HG03378 (cell line): Measurements from ENCODE around the gene OSBPL1A.

Experiments
- ATAC-seq: cut with Tn5 transposase; IDR thresholded peaks from one replicate; pipeline ENCODE4 v1.9.1; 2021; ENCODE audit warnings: mild to moderate bottlenecking, moderate library complexity; ENCODE audit not compliant: unreplicated experiment

The OSBPL1A gene

GRCh38 chr18:24344509-24344908, 53.1 kb downstream of the OSBPL1A start:
- ATAC-seq, result no peak

- ATAC-seq, result no peak
Measured at GRCh38 chr18:24342347-24342746, 55.3 kb downstream of the OSBPL1A start.

- ATAC-seq, result no peak
Measured at GRCh38 chr18:24341361-24341760, 56.3 kb downstream of the OSBPL1A start.

GRCh38 chr18:24333084-24333483, 64.5 kb downstream of the OSBPL1A start:
- no peak for ATAC-seq

- no peak for ATAC-seq
Measured at GRCh38 chr18:24326211-24326610, 71.4 kb downstream of the OSBPL1A start.

GRCh38 chr18:24322584-24323136, 75.0 kb downstream of the OSBPL1A start:
- ATAC-seq, result no peak

- no peak for ATAC-seq
Measured at GRCh38 chr18:24321071-24321470, 76.6 kb downstream of the OSBPL1A start.

GRCh38 chr18:24319757-24320156, 77.9 kb downstream of the OSBPL1A start:
- no peak for ATAC-seq

GRCh38 chr18:24317370-24317769, 80.3 kb downstream of the OSBPL1A start:
- no peak for ATAC-seq

GRCh38 chr18:24315170-24315569, 82.5 kb downstream of the OSBPL1A start:
- ATAC-seq, result no peak

GRCh38 chr18:24306201-24306600, 91.4 kb downstream of the OSBPL1A start:
- ATAC-seq, result no peak

- ATAC-seq, result no peak
Measured at GRCh38 chr18:24300703-24301102, 96.9 kb downstream of the OSBPL1A start.

- no peak for ATAC-seq
Measured at GRCh38 chr18:24296276-24296675, 101.3 kb downstream of the OSBPL1A start.

GRCh38 chr18:24293254-24293653, 104.4 kb downstream of the OSBPL1A start:
- ATAC-seq, result no peak

GRCh38 chr18:24278591-24278990, 119.0 kb downstream of the OSBPL1A start:
- ATAC-seq, result no peak

GRCh38 chr18:24277516-24278195, 120.0 kb downstream of the OSBPL1A start:
- ATAC-seq, result no peak

GRCh38 chr18:24276994-24277393, 120.6 kb downstream of the OSBPL1A start:
- no peak for ATAC-seq

- ATAC-seq, result no peak
Measured at GRCh38 chr18:24274837-24275236, 122.8 kb downstream of the OSBPL1A start.

GRCh38 chr18:24273596-24273995, 124.0 kb downstream of the OSBPL1A start:
- ATAC-seq, result no peak

GRCh38 chr18:24272229-24272525, 125.4 kb downstream of the OSBPL1A start:
- ATAC-seq, result no peak

- no peak for ATAC-seq
Measured at GRCh38 chr18:24271381-24272228, 126.0 kb downstream of the OSBPL1A start.

- no peak for ATAC-seq
Measured at GRCh38 chr18:24270937-24271380, 126.7 kb downstream of the OSBPL1A start.
